GM12878 (cell line): ENCODE measurements around the gene LYL1. TPM values are rescaled to one million over a fixed set of nuclear protein-coding genes. Genes with fewer than 3 reads are reported as not detected.

ENCODE experiments used
- ATAC-seq: fragments of 200-7000 bp; cut with Tn5 transposase; 3 replicates; pipeline ENCODE4 v1.9.1; 2020; ENCODE audit warnings: mild to moderate bottlenecking, moderate library complexity
- BruUV-seq: library from RNA; stranded (reverse); fragments of 400-500 nt; replicated peaks from 2 replicates; lab custom pipeline; 2021; lab: Mats Ljungman, UMichigan
- CTCF ChIA-PET: fragments of 300-600 bp; sonication (Branson Sonifier 250); formaldehyde crosslinking; extraction: SDS; loops from one replicate; lab custom pipeline; 2021; ENCODE audit warnings: inconsistent platforms; lab: Yijun Ruan, JAX
- POLR2A ChIA-PET: fragments of 350-600 bp; formaldehyde crosslinking; extraction: SDS; loops from one replicate; lab custom pipeline; 2021; ENCODE audit warnings: inconsistent platforms; lab: Charles Lee
- RAD21 ChIA-PET: fragments of 300-600 bp; sonication (Branson Sonifier 250); formaldehyde crosslinking; loops from one replicate; lab custom pipeline; 2023; ENCODE audit warnings: antibody characterized with exemption; ENCODE audit not compliant: unreplicated experiment; lab: Charles Lee
- SMC1A ChIA-PET: fragments of 300-600 bp; sonication (Branson Sonifier 250); formaldehyde crosslinking; loops from one replicate; lab custom pipeline; 2023; ENCODE audit not compliant: unreplicated experiment, uncharacterized antibody; lab: Charles Lee
- DNase-seq: peaks from one replicate; pipeline ENCODE4 v3.0.0-alpha.2; 2011; ENCODE audit warnings: low read depth, low spot score
- FAIRE-seq: peaks from 3 replicates; lab custom pipeline; 2011; peaks lifted over from hg19 to GRCh38; lab: Jason Lieb, UNC
- H2AFZ ChIP-seq: 2 replicates; pipeline ENCODE4 v1.6.0; 2011; ENCODE audit warnings: low read depth, low read length, control low read depth; ENCODE audit not compliant: control insufficient read depth
- H3K27ac ChIP-seq: 2 replicates; pipeline ENCODE4 v1.5.1; 2011; ENCODE audit warnings: control low read depth; ENCODE audit not compliant: control insufficient read depth, insufficient read depth
- H3K27me3 ChIP-seq, 2 experiments: replicated peaks in 1 of 2; 2 replicates each; pipeline versions ENCODE4 v1.6.0 to v1.6.1; 2011; ENCODE audit warnings: low read length in 1 of 2; ENCODE audit not compliant: control insufficient read depth in 2 of 2, insufficient read depth in 2 of 2
- H3K36me3 ChIP-seq, 2 experiments: 2 replicates each; pipeline ENCODE4 v1.5.1; 2011; ENCODE audit warnings: low read length in 1 of 2; ENCODE audit not compliant: control insufficient read depth in 2 of 2, insufficient read depth in 2 of 2
- H3K4me1 ChIP-seq: 2 replicates; pipeline ENCODE4 v1.6.1; 2011; ENCODE audit warnings: mild to moderate bottlenecking, low read length, moderate library complexity, mixed read lengths; ENCODE audit not compliant: control insufficient read depth, insufficient read depth
- H3K4me2 ChIP-seq: 2 replicates; pipeline ENCODE4 v1.6.0; 2011; ENCODE audit warnings: control low read depth; ENCODE audit not compliant: control insufficient read depth, insufficient read depth
- H3K4me3 ChIP-seq: fragments of 200-600 bp; sonication (generic); 2 replicates; pipeline ENCODE4 v1.5.1; 2016
- H3K79me2 ChIP-seq: 2 replicates; pipeline ENCODE4 v1.6.0; 2011; ENCODE audit warnings: low read length; ENCODE audit not compliant: control insufficient read depth, insufficient read depth
- H3K9ac ChIP-seq: 2 replicates; pipeline ENCODE4 v1.8.0; 2011; ENCODE audit warnings: low read length, control low read depth, mixed read lengths; ENCODE audit not compliant: control insufficient read depth, insufficient read depth
- H3K9me3 ChIP-seq: replicated peaks from 3 replicates; pipeline ENCODE4 v1.5.1; 2011; ENCODE audit warnings: mild to moderate bottlenecking, low read length; ENCODE audit not compliant: control insufficient read depth, insufficient read depth
- H4K20me1 ChIP-seq: 2 replicates; pipeline ENCODE4 v1.6.0; 2011; ENCODE audit not compliant: control insufficient read depth, insufficient read depth
- ATF2 ChIP-seq: IDR thresholded peaks from 2 replicates; pipeline ENCODE4 v1.6.1; 2012; ENCODE audit warnings: low read length, inconsistent platforms
- BMI1 ChIP-seq: fragments of 450-650 bp; IDR thresholded peaks from 2 replicates; pipeline ENCODE4 v1.6.1; 2016; ENCODE audit warnings: mild to moderate bottlenecking, moderate library complexity, borderline replicate concordance
- MTA2 ChIP-seq: fragments of 450-650 bp; IDR thresholded peaks from 2 replicates; pipeline ENCODE4 v1.6.1; 2016; ENCODE audit warnings: low read depth, mild to moderate bottlenecking, moderate library complexity
- NR2F1 ChIP-seq: fragments of 450-650 bp; conservative IDR thresholded peaks from 2 replicates; pipeline ENCODE4 v1.6.1; 2017; ENCODE audit warnings: mild to moderate bottlenecking
- PBX3 ChIP-seq: IDR thresholded peaks from 2 replicates; pipeline ENCODE4 v1.6.1; 2011; ENCODE audit warnings: mild to moderate bottlenecking, low read depth, low read length, moderate library complexity; ENCODE audit not compliant: insufficient replicate concordance
- RUNX3 ChIP-seq: IDR thresholded peaks from 2 replicates; pipeline ENCODE4 v1.6.1; 2012; ENCODE audit warnings: low read length, inconsistent platforms
- ZBTB40 ChIP-seq: fragments of 450-650 bp; IDR thresholded peaks from 2 replicates; pipeline ENCODE4 v1.6.1; 2016; ENCODE audit warnings: mild to moderate bottlenecking, moderate library complexity, borderline replicate concordance
- ZNF687 ChIP-seq: fragments of 450-650 bp; IDR thresholded peaks from 2 replicates; pipeline ENCODE4 v1.6.1; 2017; ENCODE audit warnings: mild to moderate bottlenecking, moderate library complexity
- WGBS: methylation state at CpG from one replicate; pipeline ENCODE4 v1.1.6; 2016; ENCODE audit warnings: low lambda C conversion rate; ENCODE audit not compliant: insufficient replicate concordance, insufficient coverage; ENCODE audit errors: missing lambda C conversion rate; 5-methylcytosine and 5-hydroxymethylcytosine counted together
- in situ Hi-C: fragments of 300-500 bp; cut with MboI; formaldehyde crosslinking; loops from 9 replicates; pipeline ENCODE4 v1.14.3; 2018; ENCODE audit warnings: mixed read lengths
- intact Hi-C: fragments of 100-400 bp; cut with micrococcal nuclease; formaldehyde crosslinking; loops from one replicate; pipeline ENCODE4 v1.14.2; 2022; ENCODE audit not compliant: unreplicated experiment
- polyA plus RNA-seq, 11 experiments: library from polyadenylated mRNA; depleted of rRNA in 4 of 11; unstranded in 6 of 11; stranded (reverse) in 5 of 11; fragments of >200 nt; fragmentation: Nextera tagmentation in 4 of 11; fragmentation: Illumina TruSeq in 1 of 11; extraction: Ambion mirVana in 4 of 11; extraction: Trizol in 1 of 11; gene quantifications; 1 replicate in 1 of 11; 2 replicates in 10 of 11; pipeline versions ENCODE4 v1.2.1 to v1.2.3, GENCODE V29; 2011 to 2016; ENCODE audit warnings: inconsistent platforms in 2 of 11, missing spikeins in 2 of 11, low read depth in 1 of 11
- total RNA-seq, 4 experiments: library from RNA; depleted of rRNA in 3 of 4; stranded (reverse); fragments of >200 nt in 3 of 4; fragmentation: Illumina TruSeq in 1 of 4; extraction: Trizol in 1 of 4; gene quantifications; 2 replicates each; pipeline versions ENCODE4 v1.2.1 to v1.2.3, GENCODE V29; 2013 to 2021

LYL1 gene
- total and polyA plus RNA-seq, 10 of the 15 experiments (the other 5 are each of a cell fraction or from before 2014, with no cell fraction given) = 0.10 to 34.8 (median 4.4) TPM

- no peak for TF ChIP-seq ZBTB40
- TF ChIP-seq, all 136 proteins: peak for 0
Measured at GRCh38 chr19:13122980-13123957, 20.6 kb upstream of the LYL1 start (continued).

GRCh38 chr19:13122275-13122878 is 19.7 kb upstream of the LYL1 start:
- no peak overlapping the region for H2AFZ ChIP-seq
- DNase-seq (no peak), FAIRE-seq (no peak), ATAC-seq (peak; percentile 32)
- ChIA-PET CTCF (no interaction called here), RAD21 (no interaction called here), POLR2A (no interaction called here), SMC1A (no interaction called here)
- peaks cover 23% of the 10 kb centered on the region for H3K4me1 ChIP-seq
- intact Hi-C loops (no loop called here), in situ Hi-C loops (no loop called here)
- H3K27me3 ChIP-seq = no peaks in the 10 kb centered on the region
- H3K36me3 ChIP-seq = peaks cover 5 to 7% of the 10 kb centered on the region in 2 experiments
- H4K20me1 ChIP-seq = peaks cover 10% of the 10 kb centered on the region
- H3K79me2 ChIP-seq = peaks cover 56% of the 10 kb centered on the region
- H3K4me3 ChIP-seq = peak overlapping the region; percentile 46; the same call in 1 of the 2 replicates
- no TSS peak for BruUV-seq
- H3K9ac ChIP-seq = no peak overlapping the region
- peak overlapping the region; percentile 65 for H3K4me2 ChIP-seq
- no peaks in the 10 kb centered on the region for H3K9me3 ChIP-seq
- H3K27ac ChIP-seq = no peak overlapping the region
- WGBS = 38% methylated on average over 13 of the region's 13 CpGs
- TF ChIP-seq RUNX3 (peak; percentile 59), PBX3 (peak; percentile 64), ZNF687 (0 out of 2 replicates have a peak, but pooled peaks have one; percentile 32), NR2F1 (peak; percentile 61; the same call in 1 of the 2 replicates), ATF2 (no peak), MTA2 (peak; percentile 40; the same call in 1 of the 2 replicates), BMI1 (no peak)
